Endothelial cell (in vitro differentiated cells): ENCODE results near the gene ANKRD13D. TPM values are rescaled to one million over a fixed set of nuclear protein-coding genes. Genes with fewer than 3 reads are reported as not detected.
A peak's percentile ranks its signal among the peaks of the same experiment; 100 is the strongest.

Experiments used
- DNase-seq: peaks from one replicate; pipeline ENCODE4 v3.0.0; 2021; ENCODE audit warnings: low spot score
- H3K27ac Mint-ChIP-seq: one replicate; pipeline ENCODE4 v1.8.0; 2021; ENCODE audit warnings: mixed read lengths, inconsistent platforms; ENCODE audit not compliant: unreplicated experiment
- H3K27me3 Mint-ChIP-seq: one replicate; pipeline ENCODE4 v1.8.0; 2021; ENCODE audit warnings: mild to moderate bottlenecking, moderate library complexity, mixed read lengths, inconsistent platforms; ENCODE audit not compliant: unreplicated experiment
- H3K36me3 Mint-ChIP-seq: one replicate; pipeline ENCODE4 v1.8.0; 2021; ENCODE audit warnings: mild to moderate bottlenecking, low read depth, mixed read lengths, inconsistent platforms; ENCODE audit not compliant: unreplicated experiment
- H3K4me1 Mint-ChIP-seq: one replicate; pipeline ENCODE4 v1.8.0; 2021; ENCODE audit warnings: mild to moderate bottlenecking, mixed read lengths, inconsistent platforms; ENCODE audit not compliant: unreplicated experiment
- H3K4me3 Mint-ChIP-seq: one replicate; pipeline ENCODE4 v1.8.0; 2021; ENCODE audit warnings: mild to moderate bottlenecking, mixed read lengths, inconsistent platforms; ENCODE audit not compliant: unreplicated experiment
- H3K9me3 Mint-ChIP-seq: one replicate; pipeline ENCODE4 v1.8.0; 2021; ENCODE audit warnings: mixed read lengths, inconsistent platforms; ENCODE audit not compliant: unreplicated experiment
- CTCF ChIP-seq: fragments of 200-600 bp; sonication (generic); IDR thresholded peaks from one replicate; pipeline ENCODE4 v1.5.0; 2021; ENCODE audit warnings: antibody characterized with exemption; ENCODE audit not compliant: unreplicated experiment
- total RNA-seq: library from RNA; stranded (reverse); fragmentation: NEBNext Ultra II Directional; extraction: Animal tissue kit (Norgen Biotek cat#: 25700); gene quantifications from one replicate; pipeline ENCODE4 v1.2.1, GENCODE V29; 2021; ENCODE audit not compliant: unreplicated experiment

Gene ANKRD13D
- total RNA-seq, 1 donor from 2014 or later, result 65.1 TPM

- H3K27me3 Mint-ChIP-seq, result peaks cover 9% of the 10 kb centered on the region
- no peak for TF ChIP-seq CTCF
- H3K9me3 Mint-ChIP-seq, result no peaks in the 10 kb centered on the region
- no peak overlapping the region for H3K27ac Mint-ChIP-seq
- no peak for DNase-seq
- no peaks in the 10 kb centered on the region for H3K36me3 Mint-ChIP-seq
- H3K4me1 Mint-ChIP-seq, result no peaks in the 10 kb centered on the region
- H3K4me3 Mint-ChIP-seq, result no peak overlapping the region
These were observed 22.5 kb downstream of the ANKRD13D start for GRCh38 chr11:67311556-67312082.

- H3K4me1 Mint-ChIP-seq, result no peaks in the 10 kb centered on the region
- TF ChIP-seq CTCF, result no peak
- H3K4me3 Mint-ChIP-seq, result peak overlapping the region; percentile 33
These were observed 23.3 kb downstream of the ANKRD13D start for GRCh38 chr11:67312187-67313021.

GRCh38 chr11:67313125-67313890 lies 24.2 kb downstream of the ANKRD13D start:
- Mint-ChIP-seq H3K27ac (no peak overlapping the region), H3K4me1 (peaks cover 4% of the 10 kb centered on the region), H3K27me3 (peaks cover 9% of the 10 kb centered on the region), H3K9me3 (no peaks in the 10 kb centered on the region), H3K4me3 (no peak overlapping the region), H3K36me3 (no peaks in the 10 kb centered on the region)
- TF ChIP-seq CTCF, result no peak
- no peak for DNase-seq

More at GRCh38 chr11:67312187-67313021, 23.3 kb downstream of the ANKRD13D start:
- no peak for DNase-seq
- Mint-ChIP-seq H3K9me3 (no peaks in the 10 kb centered on the region), H3K36me3 (no peaks in the 10 kb centered on the region), H3K27ac (no peak overlapping the region), H3K27me3 (peaks cover 9% of the 10 kb centered on the region)

- peaks cover 4% of the 10 kb centered on the region for H3K4me1 Mint-ChIP-seq
- H3K27ac Mint-ChIP-seq, result peak overlapping the region; percentile 30
- peaks cover 14% of the 10 kb centered on the region for H3K27me3 Mint-ChIP-seq
- H3K9me3 Mint-ChIP-seq, result no peaks in the 10 kb centered on the region
- no peak for DNase-seq
- TF ChIP-seq CTCF, result no peak
- no peaks in the 10 kb centered on the region for H3K36me3 Mint-ChIP-seq
- no peak overlapping the region for H3K4me3 Mint-ChIP-seq
These were observed 25.1 kb downstream of the ANKRD13D start for GRCh38 chr11:67314218-67314617.
